PC-9 (cell line): ENCODE results near the gene NAA38.

Source experiments
- EZH2 ChIP-seq: fragments of 200-600 bp; sonication (generic); IDR thresholded peaks from 2 replicates; pipeline ENCODE4 v1.8.0; 2017; ENCODE audit warnings: antibody characterized with exemption, low read depth
- TF ChIP-seq, protein P1 (sequence below): fragments of 200-600 bp; sonication (generic); conservative IDR thresholded peaks from 2 replicates; pipeline ENCODE4 v1.6.1; 2017; ENCODE audit warnings: mixed run types, antibody characterized with exemption, mild to moderate bottlenecking, moderate library complexity

DNA sequence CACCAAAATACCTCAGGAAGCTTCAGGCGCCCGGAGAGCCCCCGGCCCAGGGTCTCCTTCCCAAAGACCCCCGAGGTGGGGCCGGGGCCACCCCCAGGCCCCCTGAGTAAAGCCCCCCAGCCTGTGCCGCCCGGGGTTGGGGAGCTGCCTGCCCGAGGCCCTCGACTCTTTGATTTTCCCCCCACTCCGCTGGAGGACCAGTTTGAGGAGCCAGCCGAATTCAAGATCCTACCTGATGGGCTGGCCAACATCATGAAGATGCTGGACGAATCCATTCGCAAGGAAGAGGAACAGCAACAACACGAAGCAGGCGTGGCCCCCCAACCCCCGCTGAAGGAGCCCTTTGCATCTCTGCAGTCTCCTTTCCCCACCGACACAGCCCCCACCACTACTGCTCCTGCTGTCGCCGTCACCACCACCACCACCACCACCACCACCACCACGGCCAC is 9.2 kb downstream of the NAA38 start:
- TF ChIP-seq, protein P1, sequence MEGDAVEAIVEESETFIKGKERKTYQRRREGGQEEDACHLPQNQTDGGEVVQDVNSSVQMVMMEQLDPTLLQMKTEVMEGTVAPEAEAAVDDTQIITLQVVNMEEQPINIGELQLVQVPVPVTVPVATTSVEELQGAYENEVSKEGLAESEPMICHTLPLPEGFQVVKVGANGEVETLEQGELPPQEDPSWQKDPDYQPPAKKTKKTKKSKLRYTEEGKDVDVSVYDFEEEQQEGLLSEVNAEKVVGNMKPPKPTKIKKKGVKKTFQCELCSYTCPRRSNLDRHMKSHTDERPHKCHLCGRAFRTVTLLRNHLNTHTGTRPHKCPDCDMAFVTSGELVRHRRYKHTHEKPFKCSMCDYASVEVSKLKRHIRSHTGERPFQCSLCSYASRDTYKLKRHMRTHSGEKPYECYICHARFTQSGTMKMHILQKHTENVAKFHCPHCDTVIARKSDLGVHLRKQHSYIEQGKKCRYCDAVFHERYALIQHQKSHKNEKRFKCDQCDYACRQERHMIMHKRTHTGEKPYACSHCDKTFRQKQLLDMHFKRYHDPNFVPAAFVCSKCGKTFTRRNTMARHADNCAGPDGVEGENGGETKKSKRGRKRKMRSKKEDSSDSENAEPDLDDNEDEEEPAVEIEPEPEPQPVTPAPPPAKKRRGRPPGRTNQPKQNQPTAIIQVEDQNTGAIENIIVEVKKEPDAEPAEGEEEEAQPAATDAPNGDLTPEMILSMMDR = no peak
- TF ChIP-seq EZH2 = no peak
